Gastrocnemius medialis (tissue), 4 donors: ENCODE measurements around the gene CUX1. TPM values are rescaled to one million over a fixed set of nuclear protein-coding genes. Genes with fewer than 3 reads are reported as not detected.

Experiments used
- ATAC-seq, 2 donors: fragments of 150-250 bp; one replicate each; pipeline ENCODE4 v1.9.1; 2016
- DNase-seq, 2 donors: peaks; one replicate each; pipeline ENCODE4 v3.0.0-alpha.2; 2019
- H3K27ac ChIP-seq, 4 donors: fragments of 200-600 bp; sonication (generic); 1 replicate in 1 of 4; 2 replicates in 3 of 4; pipeline ENCODE4 v1.5.1; 2016 to 2018; ENCODE audit warnings: mild to moderate bottlenecking in 2 of 4, moderate library complexity in 1 of 4
- H3K27me3 ChIP-seq, 3 donors: fragments of 200-600 bp; sonication (generic) in 2 of 3; 1 replicate in 1 of 3; 2 replicates in 2 of 3; pipeline versions ENCODE4 v1.5.1 to v1.6.0; 2016 to 2019; ENCODE audit warnings: mild to moderate bottlenecking in 1 of 3, moderate library complexity in 1 of 3
- H3K36me3 ChIP-seq, 2 donors: fragments of 200-600 bp; sonication (generic) in 1 of 2; one replicate each; pipeline ENCODE4 v1.5.1; 2017 to 2018
- H3K4me1 ChIP-seq, 2 donors: fragments of 200-600 bp; sonication (generic) in 1 of 2; one replicate each; pipeline ENCODE4 v1.5.1; 2016 to 2017; ENCODE audit warnings: mild to moderate bottlenecking in 2 of 2
- H3K4me3 ChIP-seq, 4 donors: fragments of 200-600 bp; sonication (generic) in 3 of 4; 1 replicate in 1 of 4; 2 replicates in 3 of 4; pipeline ENCODE4 v1.5.1; 2016 to 2019; ENCODE audit warnings: mild to moderate bottlenecking in 2 of 4
- H3K9me3 ChIP-seq, 3 donors: fragments of 200-600 bp; sonication (generic) in 2 of 3; 1 replicate in 1 of 3; 2 replicates in 2 of 3; pipeline ENCODE4 v1.5.1; 2016 to 2019
- CTCF ChIP-seq, 5 experiments: fragments of 450-650 bp in 3 of 5; fragments of 200-600 bp in 2 of 5; sonication (generic) in 2 of 5; IDR thresholded peaks in 4 of 5; conservative IDR thresholded peaks in 1 of 5; 1 replicate in 4 of 5; 2 replicates in 1 of 5; pipeline ENCODE4 v1.5.1; 2016 to 2019; ENCODE audit warnings: antibody characterized with exemption in 5 of 5, mild to moderate bottlenecking in 3 of 5, moderate library complexity in 3 of 5
- POLR2A ChIP-seq, 2 donors: fragments of 450-650 bp; IDR thresholded peaks; one replicate each; pipeline ENCODE4 v1.6.1; 2017; ENCODE audit warnings: antibody characterized with exemption in 2 of 2, mild to moderate bottlenecking in 2 of 2, moderate library complexity in 2 of 2
- in situ Hi-C, 4 donors: fragments of 200-750 bp; cut with MboI; loops; one replicate each; pipeline versions ENCODE4 v1.15.0 to v1.8.0; 2017; ENCODE audit warnings: low sequenced_read_pairs in 4 of 4
- intact Hi-C: fragments of 100-400 bp; cut with DNase I; formaldehyde crosslinking; loops from one replicate; pipeline ENCODE4 v1.15.1; 2023; ENCODE audit warnings: low total_unique reads
- total RNA-seq, 4 donors: library from RNA; depleted of rRNA; stranded (reverse); fragments of >200 nt; gene quantifications; one replicate each; pipeline versions ENCODE4 v1.1.0 to v1.2.3, GENCODE V29; 2016

CUX1 gene
- total RNA-seq, 4 donors from 2014 or later, result 44.1 to 57.9 (median 54.9) TPM

DNA sequence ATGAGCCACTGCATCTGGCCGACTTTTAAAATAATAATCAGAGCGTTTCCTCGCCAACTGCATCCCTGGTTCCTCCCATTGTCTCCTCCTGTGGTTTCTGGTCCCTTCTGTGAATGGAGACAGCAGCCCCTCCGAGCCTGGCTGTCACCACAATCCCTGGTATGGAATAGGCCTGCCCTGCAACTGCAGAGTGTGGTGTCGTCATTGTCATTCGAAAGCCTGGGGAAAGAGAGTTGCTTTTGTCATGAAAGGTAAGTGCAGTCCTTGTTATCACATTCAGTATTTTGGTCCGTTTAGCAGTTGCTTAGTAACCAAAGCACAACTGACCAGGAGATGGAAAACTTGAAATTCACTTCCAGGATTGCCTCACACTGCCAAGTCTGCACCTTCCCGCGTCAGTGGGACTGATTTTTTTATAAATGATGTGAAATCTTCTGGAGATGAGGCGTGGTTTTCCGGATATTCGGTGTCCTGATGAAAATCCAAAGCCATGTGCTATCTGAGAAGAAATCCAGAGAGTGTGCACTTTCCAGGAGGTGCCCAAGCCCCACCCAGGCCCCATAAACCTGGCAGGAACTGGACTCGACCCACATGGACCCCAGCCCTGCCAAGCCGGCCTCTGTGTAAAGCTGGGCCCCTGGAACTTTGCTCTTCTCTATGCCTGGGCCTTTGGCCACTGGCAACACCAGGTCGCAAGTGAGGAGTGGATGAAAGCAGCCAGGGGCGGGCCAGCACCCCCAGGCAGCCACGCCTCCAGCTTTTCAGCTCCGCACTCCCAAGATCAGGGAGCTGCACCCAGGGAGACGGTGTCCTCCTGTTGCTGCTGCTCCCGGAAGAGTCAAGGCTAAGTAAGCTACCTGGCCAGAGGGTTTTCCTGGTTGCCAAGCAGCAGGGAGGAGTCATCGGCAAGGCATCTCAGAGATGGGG lies 335.5 kb downstream of the CUX1 start:
- TF ChIP-seq POLR2A (IDR thresholded peaks at IDR 0.05) (no peak), CTCF (IDR thresholded peaks at IDR 0.05 in 4 of 5, conservative IDR thresholded peaks at IDR 0.05 in 1 of 5) (no peak)
- H3K27ac ChIP-seq, result no peak overlapping the region
- no peaks in the 10 kb centered on the region for H3K27me3 ChIP-seq
- no peaks in the 10 kb centered on the region for H3K9me3 ChIP-seq
- intact Hi-C loops (no loop called here), in situ Hi-C loops (no loop called here)
- DNase-seq, result no peak
- ATAC-seq, result no peak
- H3K36me3 ChIP-seq, result no peaks in the 10 kb centered on the region
- no peak overlapping the region for H3K4me3 ChIP-seq
- H3K4me1 ChIP-seq, result peaks cover 0 to 4% of the 10 kb centered on the region in 2 donors

DNA sequence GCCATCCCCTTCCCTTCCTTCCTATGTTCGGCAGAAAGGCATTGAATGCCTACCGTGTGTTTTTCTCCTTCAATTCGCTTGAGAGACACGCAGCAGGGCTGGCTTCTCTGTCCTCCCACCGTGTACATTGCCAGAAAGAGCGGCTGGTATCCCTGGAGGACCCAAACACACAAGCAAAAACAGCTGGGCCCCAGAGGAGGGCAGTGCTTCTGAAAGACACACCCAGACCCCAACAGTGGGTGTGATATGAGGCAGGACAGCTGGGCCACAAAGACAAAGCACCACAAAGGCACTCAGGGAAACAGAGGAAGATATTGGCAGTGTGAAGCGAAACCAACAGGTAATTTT lies 336.1 kb downstream of the CUX1 start:
- peaks cover 0 to 3% of the 10 kb centered on the region in 2 donors for H3K36me3 ChIP-seq
- intact Hi-C loops (no loop called here), in situ Hi-C loops (no loop called here)
- DNase-seq (no peak), ATAC-seq (no peak)
- no peaks in the 10 kb centered on the region for H3K9me3 ChIP-seq
- H3K4me3 ChIP-seq, result no peak overlapping the region
- TF ChIP-seq POLR2A (IDR thresholded peaks at IDR 0.05) (no peak), CTCF (IDR thresholded peaks at IDR 0.05 in 4 of 5, conservative IDR thresholded peaks at IDR 0.05 in 1 of 5) (no peak)
- no peaks in the 10 kb centered on the region for H3K27me3 ChIP-seq
- H3K4me1 ChIP-seq, result peaks cover 0 to 4% of the 10 kb centered on the region in 2 donors
- H3K27ac ChIP-seq, result no peak overlapping the region

GRCh38 chr7:102154425-102154824 lies 337.0 kb downstream of the CUX1 start:
- Histone ChIP-seq H3K27me3 (no peaks in the 10 kb centered on the region), H3K36me3 (peaks cover 0 to 5% of the 10 kb centered on the region in 2 donors), H3K4me1 (peaks cover 0 to 4% of the 10 kb centered on the region in 2 donors), H3K4me3 (no peak overlapping the region), H3K9me3 (no peaks in the 10 kb centered on the region), H3K27ac (no peak overlapping the region)
- TF ChIP-seq CTCF (IDR thresholded peaks at IDR 0.05 in 4 of 5, conservative IDR thresholded peaks at IDR 0.05 in 1 of 5) (no peak), POLR2A (IDR thresholded peaks at IDR 0.05) (no peak)
- ATAC-seq (no peak), DNase-seq (no peak)
- intact Hi-C loops, result no loop called here
- in situ Hi-C loops, result no loop called here

- no peak overlapping the region for H3K27ac ChIP-seq
- TF ChIP-seq CTCF (IDR thresholded peaks at IDR 0.05 in 4 of 5, conservative IDR thresholded peaks at IDR 0.05 in 1 of 5) (no peak), POLR2A (IDR thresholded peaks at IDR 0.05) (no peak)
- no peak for DNase-seq
- H3K4me1 ChIP-seq, result no peaks in the 10 kb centered on the region
- H3K9me3 ChIP-seq, result no peaks in the 10 kb centered on the region
- no peak for ATAC-seq
- intact Hi-C loops (no loop called here), in situ Hi-C loops (no loop called here)
- no peaks in the 10 kb centered on the region for H3K27me3 ChIP-seq
- no peak overlapping the region for H3K4me3 ChIP-seq
- peaks cover 0 to 10% of the 10 kb centered on the region in 2 donors for H3K36me3 ChIP-seq
Observed at GRCh38 chr7:102155821-102156441, 338.5 kb downstream of the CUX1 start.
